Breast epithelium (tissue), 3 donors: ENCODE results near the gene ZNF76.

Experiments
- POLR2A ChIP-seq: fragments of 450-650 bp; IDR thresholded peaks from one replicate; pipeline ENCODE4 v1.6.1; 2016; ENCODE audit warnings: antibody characterized with exemption, mild to moderate bottlenecking, moderate library complexity
- TF ChIP-seq, protein P1 (sequence below), 3 donors: fragments of 450-650 bp; IDR thresholded peaks; one replicate each; pipeline ENCODE4 v1.5.1; 2016 to 2017; ENCODE audit warnings: antibody characterized with exemption in 3 of 3, mild to moderate bottlenecking in 3 of 3, moderate library complexity in 3 of 3

DNA sequence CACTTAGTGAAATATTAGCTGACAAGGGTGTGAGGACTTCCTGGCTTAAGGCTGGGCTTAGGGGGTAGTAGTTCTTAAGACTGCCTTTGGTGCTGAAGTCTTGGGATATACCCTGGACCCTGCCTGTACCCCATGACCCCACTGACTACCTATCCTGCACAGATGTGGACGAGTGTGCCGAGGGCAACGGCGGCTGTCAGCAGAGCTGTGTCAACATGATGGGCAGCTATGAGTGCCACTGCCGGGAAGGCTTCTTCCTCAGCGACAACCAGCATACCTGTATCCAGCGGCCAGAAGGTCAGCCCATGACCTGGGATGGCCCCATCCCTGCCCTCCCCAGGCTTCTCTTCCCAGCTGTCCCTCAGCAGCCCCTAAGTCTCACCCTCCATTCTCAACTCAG, 28.0 kb upstream of the ZNF76 start:
- TF ChIP-seq, protein P1, sequence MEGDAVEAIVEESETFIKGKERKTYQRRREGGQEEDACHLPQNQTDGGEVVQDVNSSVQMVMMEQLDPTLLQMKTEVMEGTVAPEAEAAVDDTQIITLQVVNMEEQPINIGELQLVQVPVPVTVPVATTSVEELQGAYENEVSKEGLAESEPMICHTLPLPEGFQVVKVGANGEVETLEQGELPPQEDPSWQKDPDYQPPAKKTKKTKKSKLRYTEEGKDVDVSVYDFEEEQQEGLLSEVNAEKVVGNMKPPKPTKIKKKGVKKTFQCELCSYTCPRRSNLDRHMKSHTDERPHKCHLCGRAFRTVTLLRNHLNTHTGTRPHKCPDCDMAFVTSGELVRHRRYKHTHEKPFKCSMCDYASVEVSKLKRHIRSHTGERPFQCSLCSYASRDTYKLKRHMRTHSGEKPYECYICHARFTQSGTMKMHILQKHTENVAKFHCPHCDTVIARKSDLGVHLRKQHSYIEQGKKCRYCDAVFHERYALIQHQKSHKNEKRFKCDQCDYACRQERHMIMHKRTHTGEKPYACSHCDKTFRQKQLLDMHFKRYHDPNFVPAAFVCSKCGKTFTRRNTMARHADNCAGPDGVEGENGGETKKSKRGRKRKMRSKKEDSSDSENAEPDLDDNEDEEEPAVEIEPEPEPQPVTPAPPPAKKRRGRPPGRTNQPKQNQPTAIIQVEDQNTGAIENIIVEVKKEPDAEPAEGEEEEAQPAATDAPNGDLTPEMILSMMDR (IDR thresholded peaks at IDR 0.05) = no peak
- TF ChIP-seq POLR2A = no peak
